MCF 10A (cell line): ENCODE results near the gene COLEC11. TPM values are rescaled to one million over a fixed set of nuclear protein-coding genes. Genes with fewer than 3 reads are reported as not detected.

Source experiments
- BruUV-seq: library from RNA; stranded (reverse); fragments of 400-500 nt; replicated peaks from 2 replicates; lab custom pipeline; 2021; lab: Mats Ljungman, UMichigan
- CTCF ChIA-PET: fragments of 300-600 bp; sonication (Branson Sonifier 250); formaldehyde crosslinking; extraction: SDS; loops from one replicate; lab custom pipeline; 2021; ENCODE audit warnings: antibody characterized with exemption, inconsistent platforms; lab: Yijun Ruan, JAX
- POLR2A ChIA-PET: fragments of 300-600, 350-650 bp; sonication (Branson Sonifier 250); formaldehyde crosslinking; extraction: SDS; loops from one replicate; lab custom pipeline; 2020; ENCODE audit warnings: antibody characterized with exemption, inconsistent platforms; lab: Yijun Ruan, JAX
- DNase-seq: peaks from one replicate; pipeline ENCODE4 v3.0.0-alpha.2; 2018; ENCODE audit not compliant: unreplicated experiment
- H3K27ac Mint-ChIP-seq: one replicate; pipeline ENCODE4 v1.8.0; 2022; ENCODE audit warnings: mild to moderate bottlenecking, low read depth, mixed read lengths; ENCODE audit not compliant: unreplicated experiment
- H3K27me3 Mint-ChIP-seq: one replicate; pipeline ENCODE4 v1.8.0; 2022; ENCODE audit warnings: mixed read lengths; ENCODE audit not compliant: insufficient read depth, unreplicated experiment
- H3K36me3 Mint-ChIP-seq: one replicate; pipeline ENCODE4 v1.8.0; 2022; ENCODE audit warnings: mild to moderate bottlenecking, moderate library complexity, mixed read lengths; ENCODE audit not compliant: insufficient read depth, unreplicated experiment
- H3K4me1 Mint-ChIP-seq: one replicate; pipeline ENCODE4 v1.8.0; 2022; ENCODE audit warnings: mixed read lengths; ENCODE audit not compliant: insufficient read depth, unreplicated experiment
- H3K4me3 Mint-ChIP-seq: one replicate; pipeline ENCODE4 v1.8.0; 2022; ENCODE audit warnings: mild to moderate bottlenecking, moderate library complexity, mixed read lengths; ENCODE audit not compliant: unreplicated experiment
- H3K9me3 Mint-ChIP-seq: one replicate; pipeline ENCODE4 v1.8.0; 2022; ENCODE audit warnings: mixed read lengths; ENCODE audit not compliant: unreplicated experiment
- intact Hi-C: fragments of 100-400 bp; cut with micrococcal nuclease; formaldehyde crosslinking; loops from 2 replicates; pipeline ENCODE4 v1.14.1; 2022
- total RNA-seq: library from RNA; stranded (reverse); gene quantifications from 2 replicates; pipeline ENCODE4 v1.2.3, GENCODE V29; 2022
- TF ChIP-seq, protein P1 (sequence below): fragments of 200-600 bp; IDR thresholded peaks from one replicate; pipeline ENCODE4 v1.8.0; 2022; ENCODE audit warnings: antibody characterized with exemption, mild to moderate bottlenecking; ENCODE audit not compliant: unreplicated experiment

Gene COLEC11
- total RNA-seq, 1 experiment from 2014 or later = not detected

DNA sequence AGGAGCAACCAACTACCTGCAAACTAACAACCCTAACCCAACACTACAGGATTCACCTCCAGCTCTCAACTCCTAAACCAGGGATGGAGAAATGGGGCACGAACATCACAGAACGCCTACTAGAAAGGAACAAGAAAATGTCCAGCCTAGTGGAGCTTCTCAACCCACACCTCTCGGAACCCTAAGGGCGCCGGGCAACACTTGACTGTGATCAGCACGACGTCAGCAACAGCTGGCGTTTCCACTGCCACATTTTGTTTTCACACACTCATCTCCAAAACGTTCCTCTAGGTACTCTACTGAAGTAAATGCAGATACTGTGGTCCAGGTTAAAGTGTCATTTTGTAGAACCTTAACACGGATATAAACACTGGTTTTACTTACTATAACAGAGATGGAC, 41.0 kb upstream of the COLEC11 start:
- Mint-ChIP-seq H3K4me3 (no peak overlapping the region), H3K27me3 (no peaks in the 10 kb centered on the region), H3K4me1 (no peaks in the 10 kb centered on the region), H3K9me3 (no peaks in the 10 kb centered on the region), H3K36me3 (peaks cover 74% of the 10 kb centered on the region), H3K27ac (peak overlapping the region; percentile 9)
- TF ChIP-seq, protein P1, sequence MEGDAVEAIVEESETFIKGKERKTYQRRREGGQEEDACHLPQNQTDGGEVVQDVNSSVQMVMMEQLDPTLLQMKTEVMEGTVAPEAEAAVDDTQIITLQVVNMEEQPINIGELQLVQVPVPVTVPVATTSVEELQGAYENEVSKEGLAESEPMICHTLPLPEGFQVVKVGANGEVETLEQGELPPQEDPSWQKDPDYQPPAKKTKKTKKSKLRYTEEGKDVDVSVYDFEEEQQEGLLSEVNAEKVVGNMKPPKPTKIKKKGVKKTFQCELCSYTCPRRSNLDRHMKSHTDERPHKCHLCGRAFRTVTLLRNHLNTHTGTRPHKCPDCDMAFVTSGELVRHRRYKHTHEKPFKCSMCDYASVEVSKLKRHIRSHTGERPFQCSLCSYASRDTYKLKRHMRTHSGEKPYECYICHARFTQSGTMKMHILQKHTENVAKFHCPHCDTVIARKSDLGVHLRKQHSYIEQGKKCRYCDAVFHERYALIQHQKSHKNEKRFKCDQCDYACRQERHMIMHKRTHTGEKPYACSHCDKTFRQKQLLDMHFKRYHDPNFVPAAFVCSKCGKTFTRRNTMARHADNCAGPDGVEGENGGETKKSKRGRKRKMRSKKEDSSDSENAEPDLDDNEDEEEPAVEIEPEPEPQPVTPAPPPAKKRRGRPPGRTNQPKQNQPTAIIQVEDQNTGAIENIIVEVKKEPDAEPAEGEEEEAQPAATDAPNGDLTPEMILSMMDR = no peak
- intact Hi-C loops = no loop called here
- no peak for DNase-seq
- CTCF ChIA-PET = interaction anchor here (1.1 to 1.4 kb wide), 2 partner anchors 98 to 106 kb away, joined by 3 to 5 read pairs; no protein-coding TSS in a partner anchor
- POLR2A ChIA-PET = interaction anchor here (0.9 to 1.7 kb wide), 3 partner anchors 11 to 34 kb away, joined by 3 to 6 read pairs (median 5); partner anchors contain the start of gene ADI1
- no TSS peak for BruUV-seq

DNA sequence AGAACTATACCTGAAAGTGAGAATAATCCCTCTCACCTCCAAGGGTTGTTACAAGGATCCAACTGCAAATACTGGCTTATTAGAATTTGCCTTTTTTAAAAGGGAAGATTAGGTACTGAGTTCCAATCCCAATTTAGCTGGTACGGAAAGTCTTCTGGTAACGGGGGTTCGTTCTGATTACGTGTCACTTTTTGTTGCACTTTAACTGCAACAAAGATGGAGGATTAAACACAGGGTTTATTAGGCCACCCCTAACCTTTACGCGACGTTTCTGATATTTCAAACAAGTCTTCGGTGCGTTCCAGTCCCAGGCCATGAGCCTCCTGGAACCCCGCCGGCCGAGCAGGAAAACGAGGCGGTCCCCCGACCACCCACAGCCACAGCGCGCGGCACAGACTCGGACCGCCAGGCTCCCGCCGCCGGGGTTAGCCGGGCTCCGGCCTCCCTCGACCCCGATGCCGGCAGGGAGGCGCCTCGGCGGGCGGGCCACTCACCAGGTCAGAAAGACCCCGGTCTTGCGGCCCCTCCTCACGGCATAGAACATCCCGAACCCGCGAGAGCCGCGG, 37.2 kb upstream of the COLEC11 start:
- Mint-ChIP-seq H3K36me3 (peaks cover 56% of the 10 kb centered on the region), H3K27me3 (no peaks in the 10 kb centered on the region), H3K4me1 (peaks cover 10% of the 10 kb centered on the region), H3K9me3 (no peaks in the 10 kb centered on the region), H3K27ac (peak overlapping the region; percentile 95), H3K4me3 (peak overlapping the region; percentile 79)
- TF ChIP-seq, protein P1 = no peak
- intact Hi-C loops = loop anchor here (1.0 to 2.0 kb wide), 4 partner anchors 18 to 93 kb away; partner anchors contain the start of genes ADI1 and RPS7
- POLR2A ChIA-PET = interaction anchor here (0.6 to 2.7 kb wide), 29 partner anchors 8 to 1828 kb away, joined by 3 to 31 read pairs (median 5); partner anchors contain the start of genes ADI1, EIPR1, RPS7 and TRAPPC12
- DNase-seq = no peak
- CTCF ChIA-PET = interaction anchor here (0.6 to 1.6 kb wide), 4 partner anchors 21 to 94 kb away, joined by 3 to 5 read pairs (median 3); no protein-coding TSS in a partner anchor
- TSS peak; percentile 68 for BruUV-seq

DNA sequence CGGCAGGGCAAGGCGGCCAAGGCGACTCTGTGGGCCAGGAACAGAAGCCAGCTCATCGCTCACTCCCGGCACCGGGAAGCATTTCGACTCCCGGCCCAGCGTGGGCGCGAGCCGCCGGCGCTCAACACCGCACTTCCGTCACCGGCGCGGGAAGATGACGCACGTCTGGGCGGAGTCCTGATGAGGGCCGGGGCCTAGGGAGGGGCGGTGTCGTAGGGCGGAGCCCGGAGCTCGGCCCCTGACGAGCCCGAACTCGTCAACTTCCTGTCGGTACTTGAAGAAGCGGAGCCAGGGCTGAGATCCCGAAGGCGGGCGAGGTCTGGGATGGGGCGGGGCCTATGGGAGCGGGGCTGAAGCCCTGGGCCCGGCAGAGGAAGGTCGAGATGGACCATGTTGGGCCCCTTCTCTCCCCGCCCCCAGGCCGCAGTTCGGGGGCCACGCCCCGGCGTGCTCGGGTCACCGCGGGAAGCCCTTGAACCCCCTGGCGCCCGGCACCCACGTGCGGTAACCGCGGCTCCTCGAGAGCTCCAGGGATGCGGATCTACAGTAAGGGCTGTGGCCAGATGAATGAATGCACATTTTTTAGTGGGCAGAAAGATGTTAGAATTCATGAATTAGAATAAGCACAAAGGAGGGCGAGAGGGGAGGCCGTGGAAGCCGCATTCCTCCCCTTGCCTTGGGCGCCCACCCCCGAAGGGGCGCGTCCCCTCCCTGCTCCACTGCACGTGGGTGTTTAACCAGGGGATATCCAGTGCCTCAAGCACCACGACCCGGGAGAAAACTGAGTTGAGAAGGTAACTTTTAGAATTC, 36.5 kb upstream of the COLEC11 start, which contains the start of gene RNASEH1:
RNASEH1 (minus strand) TSS at position 129 of the 810 bp plus-strand sequence; CDS start at position 56, 73 bp downstream.
- peak within 1 kb of the TSS; percentile 95 for H3K27ac Mint-ChIP-seq
- H3K9me3 Mint-ChIP-seq = no peaks in the 10 kb centered on the region
- intact Hi-C loops = loop anchor here (1.0 to 2.0 kb wide), 4 partner anchors 17 to 92 kb away; partner anchors contain the start of genes ADI1 and RPS7
- TF ChIP-seq, protein P1 = no peak
- no peaks in the 10 kb centered on the region for H3K27me3 Mint-ChIP-seq
- ChIA-PET CTCF (interaction anchor here (0.6 to 1.6 kb wide), 3 partner anchors 21 to 93 kb away, joined by 3 to 5 read pairs (median 3); no protein-coding TSS in a partner anchor), POLR2A (interaction anchor here (0.6 to 2.7 kb wide), 26 partner anchors 9 to 1828 kb away, joined by 3 to 31 read pairs (median 5); partner anchors contain the start of genes ADI1, EIPR1, RPS7 and TRAPPC12)
- BruUV-seq = TSS peak; percentile 76
- H3K4me3 Mint-ChIP-seq = peak within 1 kb of the TSS; percentile 79
- DNase-seq = peak; percentile 98
- peaks cover 55% of the 10 kb centered on the region for H3K36me3 Mint-ChIP-seq
- H3K4me1 Mint-ChIP-seq = peaks cover 10% of the 10 kb centered on the region
